Heart right ventricle (tissue), 16 donors: Measurements from ENCODE around the gene PARP9. TPM values are rescaled to one million over a fixed set of nuclear protein-coding genes. Genes with fewer than 3 reads are reported as not detected.

Experiments used
- ATAC-seq, 8 donors: fragments of 200-7000 bp; cut with Tn5 transposase; one replicate each; pipeline ENCODE4 v1.9.1; 2020; ENCODE audit warnings: mild to moderate bottlenecking in 8 of 8, moderate library complexity in 8 of 8, moderate number of reproducible peaks in 1 of 8
- DNase-seq, 2 donors: peaks; one replicate each; pipeline ENCODE4 v3.0.0-alpha.2; 2020
- H3K27ac ChIP-seq, 10 donors: fragments of 200-600 bp; sonication (generic) in 2 of 10; one replicate each; pipeline versions ENCODE4 v1.5.0 to v1.8.0; 2020 to 2022; ENCODE audit warnings: mild to moderate bottlenecking in 3 of 10
- H3K27me3 ChIP-seq, 7 donors: fragments of 200-600 bp; one replicate each; pipeline ENCODE4 v1.8.0; 2021 to 2022; ENCODE audit warnings: mild to moderate bottlenecking in 2 of 7
- H3K36me3 ChIP-seq, 9 donors: fragments of 200-600 bp; sonication (generic) in 1 of 9; one replicate each; pipeline versions ENCODE4 v1.5.0 to v1.8.0; 2020 to 2022; ENCODE audit warnings: mild to moderate bottlenecking in 2 of 9
- H3K4me1 ChIP-seq, 9 donors: fragments of 200-600 bp; sonication (generic) in 1 of 9; one replicate each; pipeline versions ENCODE4 v1.5.0 to v1.8.0; 2020 to 2022; ENCODE audit warnings: mild to moderate bottlenecking in 4 of 9
- H3K4me3 ChIP-seq, 10 donors: fragments of 200-600 bp; sonication (generic) in 2 of 10; one replicate each; pipeline versions ENCODE4 v1.5.0 to v1.8.0; 2020 to 2022; ENCODE audit warnings: mild to moderate bottlenecking in 7 of 10, moderate library complexity in 2 of 10
- H3K9me3 ChIP-seq, 11 donors: fragments of 200-600 bp in 10 of 11; sonication (generic) in 2 of 11; one replicate each; pipeline versions ENCODE4 v1.5.0 to v1.8.0; 2013 to 2022; ENCODE audit warnings: mild to moderate bottlenecking in 2 of 11, control low read depth in 1 of 11, moderate library complexity in 1 of 11
- CTCF ChIP-seq, 9 donors: fragments of 200-600 bp; sonication (generic) in 2 of 9; IDR thresholded peaks; one replicate each; pipeline versions ENCODE4 v1.5.0 to v1.8.0; 2021 to 2022; ENCODE audit warnings: antibody characterized with exemption in 9 of 9, mild to moderate bottlenecking in 5 of 9, moderate library complexity in 1 of 9
- WGBS, 2 donors: extraction: QIAGEN DNeasy Blood & Tissue Kit; methylation state at CpG; one replicate each; pipeline ENCODE4 v1.1.7; 2013; ENCODE audit warnings: inconsistent platforms in 1 of 2; 5-methylcytosine and 5-hydroxymethylcytosine counted together
- intact Hi-C, 10 donors: fragments of 100-400 bp; cut with DNase I; formaldehyde crosslinking; loops; one replicate each; pipeline versions ENCODE4 v1.11.1 to v1.14.2; 2022
- long read RNA-seq, 3 donors: library from polyadenylated mRNA; unstranded; transcript quantifications; one replicate each; pipeline ENCODE4 v2.0.0, GENCODE V29; 2020 to 2021
- polyA plus RNA-seq, 2 donors: library from polyadenylated mRNA; stranded (reverse); fragments of 200-250 nt; gene quantifications; one replicate each; pipeline ENCODE4 v1.2.3, GENCODE V29; 2013
- total RNA-seq, 10 donors: library from RNA; stranded (reverse); fragmentation: NEBNext Ultra II Directional in 3 of 10; extraction: Animal tissue kit (Norgen Biotek cat#: 25700) in 3 of 10; gene quantifications; one replicate each; pipeline versions ENCODE4 v1.2.1 to v1.2.4, GENCODE V29; 2021 to 2023
- donor health status: Arrhythmogenic right ventricular cardiomyopathy.
- donor health status: ischemic (EF 13 %, LVEDD 7.1; RV severe dilation, severe dysfunction).
- donor health status: healthy with polysubstance abuse.
- donor health status: DM: no; HTN: yes; CAD: no.
- donor health status: DM: no; HTN: no; CAD: no.
- donor health status: ischemic (EF 25% LVEDD 6.9; RV normal size, moderate dysfunction).
- donor health status: ischemic (EF 25% LVEDD 5.7; RV mildly dilated, moderate dysfunction).
- donor health status: healthy.
- donor health status: DM: yes; HTN: yes; CAD: no.
- donor health status: Ischemic cardiomyopathy.
- donor health status: ischemic (EF 35%, LVEDD 5.7; RV mildly dilated, moderate dysfunction).
- donor health status: nonischemic (EF 11% LVEDD 7.7; RV severe dilation, severe dysfunction).
- donor health status: DM: yes; HTN: yes; CAD: no.
- donor health status: PGD.
- donor health status: ischemic (EF 29% LVEDD 5.4; RV normal size, mild dysfunction).
- donor health status: nonischemic (EF 23%, LVEDD 6.1; RV moderate dilation, normal function).

PARP9 gene
- total RNA-seq (10 to 100 TPM in 9 of 10 donors, 1 to 10 TPM in 1; 9.1 to 60.4 (median 15.2) TPM), polyA plus RNA-seq (10 to 100 TPM in 1 of 2 donors, 1 to 10 TPM in 1; 7.1 to 18.1 TPM)
- long read RNA-seq, donor 1, transcript PARP9-204 (11 exons, 3,040 nt) = major isoform, 5 of 37 reads
- long read RNA-seq, donor 1, partial matches to known transcripts = 9 of 37 reads
- long read RNA-seq, donor 1, other reads (novel, unspliced or antisense) = 21 of 37 reads
- long read RNA-seq, donor 2, partial matches to known transcripts = 8 of 25 reads
- long read RNA-seq, donor 2, other reads (novel, unspliced or antisense) = 12 of 25 reads
- long read RNA-seq, donor 3, partial matches to known transcripts = 38 of 89 reads
- long read RNA-seq, donor 3, other reads (novel, unspliced or antisense) = 47 of 89 reads

DNA sequence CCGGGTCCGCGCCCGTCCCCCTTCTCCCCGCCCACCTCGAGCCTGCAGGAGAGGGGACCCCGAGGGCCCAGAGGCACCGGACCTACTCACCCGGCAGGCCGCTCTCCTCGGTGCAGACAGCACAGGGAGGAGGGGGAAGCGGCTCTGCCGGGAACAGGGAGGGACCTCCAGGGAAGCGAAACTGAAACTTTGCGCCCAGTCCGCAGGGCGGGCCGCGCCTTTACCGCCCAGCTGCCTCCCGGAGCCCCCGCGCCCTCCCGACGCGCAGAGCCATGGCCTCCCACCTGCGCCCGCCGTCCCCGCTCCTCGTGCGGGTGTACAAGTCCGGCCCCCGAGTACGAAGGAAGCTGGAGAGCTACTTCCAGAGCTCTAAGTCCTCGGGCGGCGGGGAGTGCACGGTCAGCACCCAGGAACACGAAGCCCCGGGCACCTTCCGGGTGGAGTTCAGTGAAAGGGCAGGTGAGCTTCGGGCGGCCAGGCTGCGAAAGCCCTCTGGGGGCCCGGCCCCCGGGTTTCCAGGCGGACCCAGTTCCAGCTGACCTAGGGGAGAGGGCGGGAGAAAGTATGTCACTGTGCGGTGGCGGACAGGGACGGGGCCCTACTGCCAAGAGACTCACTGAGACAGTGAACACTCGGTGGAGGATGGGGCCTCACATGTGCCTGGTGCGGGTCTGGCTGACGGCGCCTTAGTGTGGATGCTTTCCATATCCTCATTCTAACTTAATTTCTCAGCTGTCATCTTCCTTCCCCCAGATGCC is at the start of gene PARP9, which contains the start of gene DTX3L:
TSS of gene PARP9 (minus strand) at position 146 of the 758 bp plus-strand sequence. CDS start 4,680 bp downstream, outside the sequence.
TSS of gene DTX3L (plus strand) at position 184 of the 758 bp plus-strand sequence. CDS start at position 273, 89 bp downstream.
- H3K27me3 ChIP-seq = no peaks in the 10 kb centered on the region
- no peaks in the 10 kb centered on the region for H3K9me3 ChIP-seq
- peaks cover 0 to 46% (median 12%) of the 10 kb centered on the region in 9 donors for H3K36me3 ChIP-seq
- peak within 1 kb of the TSS; percentile 86 to 99 (median 96) for H3K27ac ChIP-seq
- ATAC-seq (peak; percentile 98 to 99 (median 98)), DNase-seq (peak; percentile 85 to 87)
- WGBS, 2 donors = 0% methylated on average over 56 of the region's 56 CpGs
- H3K4me3 ChIP-seq = peak within 1 kb of the TSS; percentile 58 to 96 (median 90)
- peaks cover 0 to 76% (median 42%) of the 10 kb centered on the region in 9 donors for H3K4me1 ChIP-seq
- TF ChIP-seq CTCF (IDR thresholded peaks at IDR 0.05) = no peak
- intact Hi-C loops = loop anchor here in 2 of 10 donors (2.0 to 10.0 kb wide), 2 partner anchors 110 to 116 kb away; partner anchors contain the start of gene PARP14 (in 1 of the 2)

DNA sequence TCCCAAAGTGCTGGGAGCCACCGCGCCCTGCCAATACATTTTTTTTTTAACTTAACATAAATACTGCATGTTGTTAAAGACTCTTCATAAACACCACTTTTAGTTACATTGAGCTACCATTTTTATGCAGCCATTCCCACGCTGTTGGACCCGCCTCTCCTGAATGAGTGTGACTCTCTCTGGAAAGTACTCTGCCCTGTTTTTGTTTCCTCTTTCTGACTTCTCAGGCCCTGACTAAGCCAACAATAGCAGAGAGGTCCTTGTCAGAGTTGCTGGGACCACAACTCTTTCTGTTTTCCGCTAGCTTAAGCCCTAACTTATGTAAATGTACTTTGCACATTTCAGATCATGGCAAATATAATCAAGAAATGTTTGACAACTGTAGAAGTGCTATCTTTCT is 48.6 kb upstream of the PARP9 start:
- no peak for DNase-seq
- Histone ChIP-seq H3K36me3 (peaks cover 0 to 3% (median 0%) of the 10 kb centered on the region in 9 donors), H3K4me1 (peaks cover 0 to 7% (median 0%) of the 10 kb centered on the region in 9 donors), H3K27me3 (peaks cover 0 to 9% (median 0%) of the 10 kb centered on the region in 7 donors), H3K9me3 (no peaks in the 10 kb centered on the region), H3K27ac (no peak overlapping the region), H3K4me3 (no peak overlapping the region)
- no peak for TF ChIP-seq CTCF (IDR thresholded peaks at IDR 0.05)
- WGBS, 2 donors = 89 to 95% methylated on average over 5 of the region's 5 CpGs
- intact Hi-C loops = no loop called here
- ATAC-seq = no peak

DNA sequence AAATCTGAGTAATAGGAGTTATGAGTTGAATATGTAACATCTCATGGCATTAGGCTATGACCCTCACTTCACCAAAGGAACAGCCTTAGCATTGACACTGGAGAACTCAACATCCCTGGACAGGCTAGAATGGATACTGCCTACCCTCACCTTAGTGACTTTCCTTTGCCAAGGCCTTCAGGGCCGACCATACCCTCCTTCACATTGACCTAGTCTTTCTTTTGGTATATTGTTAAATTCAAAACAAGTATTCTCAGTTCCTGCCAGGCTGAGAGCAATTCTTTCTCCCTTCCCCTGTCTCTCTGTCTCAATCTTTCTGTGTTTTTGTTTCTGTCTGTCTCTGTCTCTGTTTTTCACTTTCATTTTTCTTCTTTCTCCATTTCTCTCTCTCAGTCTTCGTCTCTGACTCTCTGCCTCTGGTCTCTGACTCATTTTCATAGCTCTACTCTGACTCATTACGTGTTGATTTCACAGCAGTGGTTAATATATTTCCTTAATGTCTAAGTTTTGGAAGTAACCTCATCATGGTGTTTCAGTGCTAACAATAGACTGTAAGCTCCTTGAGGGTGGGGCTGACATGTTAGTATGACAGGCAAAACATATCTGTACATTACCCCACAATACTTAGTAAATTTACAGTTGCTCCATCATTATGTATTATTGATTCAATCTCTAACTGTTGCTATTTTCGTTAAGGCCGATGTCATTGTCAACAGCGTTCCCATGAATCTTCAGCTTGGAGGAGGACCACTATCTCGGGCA is 45.9 kb upstream of the PARP9 start:
- Histone ChIP-seq H3K27me3 (peaks cover 0 to 5% (median 0%) of the 10 kb centered on the region in 7 donors), H3K36me3 (peaks cover 0 to 3% (median 0%) of the 10 kb centered on the region in 9 donors), H3K4me1 (peaks cover 0 to 7% (median 0%) of the 10 kb centered on the region in 9 donors), H3K27ac (peak overlapping the region in 1 of 10 donors; percentile 71), H3K9me3 (no peaks in the 10 kb centered on the region), H3K4me3 (no peak overlapping the region)
- intact Hi-C loops = no loop called here
- TF ChIP-seq CTCF (IDR thresholded peaks at IDR 0.05) = no peak
- ATAC-seq (no peak), DNase-seq (no peak)
- WGBS, 2 donors = 82 to 84% methylated on average over 7 of the region's 7 CpGs
